GM11168 (cell line): ENCODE measurements around the gene ANGPTL3.
"Not testable (repeated sequence)": the region's sequence is repeated elsewhere in the genome, so short reads cannot be mapped to it uniquely, and the experiment has no call there.

Source experiments
- in situ Hi-C: fragments of 300-500 bp; cut with MboI; formaldehyde crosslinking; loops from one replicate; pipeline ENCODE4 v1.12.0; 2022; ENCODE audit warnings: low sequenced_read_pairs; ENCODE audit not compliant: unreplicated experiment

ANGPTL3 gene

GRCh38 chr1:62597281-62597680 lies at the start of gene ANGPTL3:
ANGPTL3 (plus strand) TSS chr1:62597520; CDS start chr1:62597567, 47 bp downstream.
- in situ Hi-C loops = no loop called here

DNA sequence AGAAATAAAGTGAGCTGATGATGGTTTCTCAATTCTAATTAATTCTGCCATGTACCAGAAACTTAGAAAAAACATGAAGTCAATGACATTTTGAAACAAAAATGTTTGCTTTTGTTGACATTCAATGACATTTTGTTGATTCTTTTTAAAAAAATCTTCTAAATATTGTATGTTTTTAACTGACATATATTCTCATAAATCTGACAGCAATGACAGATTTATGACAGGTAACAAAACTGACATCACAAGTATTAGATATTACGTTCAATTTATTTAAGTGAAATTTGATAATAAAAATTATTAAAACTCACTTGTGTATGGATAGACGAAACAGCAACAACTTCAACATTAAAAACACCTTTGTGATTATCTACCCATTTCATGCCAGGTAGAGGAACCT lies 36.0 kb upstream of the ANGPTL3 start:
- in situ Hi-C loops = no loop called here

- in situ Hi-C loops = not testable (repeated sequence)
Measured at GRCh38 chr1:62567182-62567581, 30.1 kb upstream of the ANGPTL3 start.

GRCh38 chr1:62567926-62568325 lies 29.4 kb upstream of the ANGPTL3 start:
- in situ Hi-C loops = not testable (repeated sequence)

GRCh38 chr1:62571517-62571916 lies 25.8 kb upstream of the ANGPTL3 start:
- in situ Hi-C loops = not testable (repeated sequence)

- in situ Hi-C loops = no loop called here
Measured at GRCh38 chr1:62572476-62572875, 24.8 kb upstream of the ANGPTL3 start.

DNA sequence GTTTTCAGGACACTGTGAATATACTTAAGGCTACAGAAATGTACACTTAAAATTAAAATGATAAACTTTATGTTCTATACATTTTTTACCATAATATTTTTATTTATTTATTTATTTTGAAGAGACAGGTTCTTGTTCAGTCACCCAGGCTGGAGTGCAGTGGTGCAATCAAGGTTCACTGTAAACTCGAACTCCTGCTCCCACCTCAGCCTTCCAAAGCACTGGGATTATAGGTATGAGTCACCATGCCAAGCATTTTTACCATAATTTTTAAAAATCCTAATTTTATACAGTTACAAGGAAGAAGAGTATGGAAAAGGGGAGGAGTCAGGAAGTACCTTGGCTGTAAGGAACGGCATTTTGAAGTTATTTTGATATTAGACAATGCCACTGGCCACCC lies 23.6 kb upstream of the ANGPTL3 start:
- in situ Hi-C loops = no loop called here

DNA sequence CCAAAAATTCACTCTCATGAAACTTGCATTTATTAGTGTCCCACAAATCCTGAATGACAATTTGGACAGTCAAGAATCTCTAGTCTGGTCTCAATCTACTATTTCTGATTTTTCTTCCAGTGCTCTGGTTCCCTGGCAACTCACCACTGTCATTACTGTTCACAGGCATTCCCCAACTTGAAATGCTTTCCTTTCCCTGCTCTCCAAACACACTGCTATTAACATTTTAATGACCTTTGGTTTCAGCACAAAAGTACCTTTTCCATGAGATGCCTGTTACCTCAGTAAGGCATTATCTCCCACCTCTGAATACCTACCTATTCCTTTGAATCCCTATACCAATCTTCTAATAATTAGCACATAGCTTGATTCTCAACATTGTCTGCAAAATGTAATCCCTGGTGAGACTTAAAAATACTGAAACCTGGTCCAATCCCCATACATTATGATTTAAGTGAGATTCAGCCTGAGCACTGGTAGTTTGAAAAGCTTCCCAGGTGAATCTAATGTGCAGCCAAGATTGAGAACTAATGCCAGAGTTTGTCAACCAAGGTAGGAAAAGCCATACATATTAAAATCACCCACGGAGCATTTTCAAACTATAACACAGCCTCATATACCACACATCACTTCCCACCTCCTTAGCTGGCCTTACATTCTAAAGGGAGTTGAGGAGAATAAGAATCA lies 11.7 kb upstream of the ANGPTL3 start:
- in situ Hi-C loops = no loop called here

DNA sequence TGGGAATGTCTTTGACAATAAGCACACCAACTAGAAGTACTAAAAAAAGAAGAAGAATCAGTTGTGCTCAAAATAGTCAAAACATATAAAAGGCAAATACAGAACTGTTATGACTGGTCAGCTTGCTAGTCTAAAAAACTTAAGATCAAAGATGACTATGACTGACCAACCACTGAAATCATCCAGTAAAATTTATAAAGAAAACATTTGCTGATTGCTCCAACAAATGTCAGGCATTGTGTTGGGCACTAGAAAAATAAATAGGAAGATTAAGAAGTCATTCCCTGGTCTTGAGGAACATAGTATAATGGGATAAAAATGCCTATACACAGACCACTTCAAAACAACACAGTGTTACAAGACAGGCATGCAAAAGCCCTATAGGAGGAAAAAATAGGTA lies 9.3 kb upstream of the ANGPTL3 start:
- in situ Hi-C loops = no loop called here

GRCh38 chr1:62589321-62589720 lies 8.0 kb upstream of the ANGPTL3 start:
- in situ Hi-C loops = no loop called here

- in situ Hi-C loops = no loop called here
Measured at GRCh38 chr1:62590255-62590969, 6.9 kb upstream of the ANGPTL3 start.

- in situ Hi-C loops = no loop called here
Measured at GRCh38 chr1:62590970-62591368, 6.4 kb upstream of the ANGPTL3 start.

GRCh38 chr1:62593825-62594394 lies 3.4 kb upstream of the ANGPTL3 start:
- in situ Hi-C loops = no loop called here

DNA sequence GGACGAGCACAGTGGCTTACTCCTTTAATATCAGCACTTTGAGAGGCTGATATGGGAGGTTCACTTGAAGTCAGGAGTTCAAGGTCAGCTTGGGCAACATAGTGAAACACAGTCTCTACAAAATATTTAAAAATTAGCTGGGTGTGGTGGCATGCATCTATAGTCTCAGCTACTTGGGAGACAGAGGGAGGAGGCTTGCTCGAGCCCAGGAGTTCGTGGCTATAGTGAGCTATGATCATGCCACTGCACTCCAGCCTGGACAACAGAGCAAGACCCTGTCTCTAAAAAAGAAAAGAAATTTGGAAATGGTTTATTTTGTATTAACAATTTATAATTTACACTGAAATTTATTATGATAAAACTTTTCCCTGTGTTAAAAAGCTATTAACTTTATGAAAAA lies 1.7 kb upstream of the ANGPTL3 start:
- in situ Hi-C loops = no loop called here

DNA sequence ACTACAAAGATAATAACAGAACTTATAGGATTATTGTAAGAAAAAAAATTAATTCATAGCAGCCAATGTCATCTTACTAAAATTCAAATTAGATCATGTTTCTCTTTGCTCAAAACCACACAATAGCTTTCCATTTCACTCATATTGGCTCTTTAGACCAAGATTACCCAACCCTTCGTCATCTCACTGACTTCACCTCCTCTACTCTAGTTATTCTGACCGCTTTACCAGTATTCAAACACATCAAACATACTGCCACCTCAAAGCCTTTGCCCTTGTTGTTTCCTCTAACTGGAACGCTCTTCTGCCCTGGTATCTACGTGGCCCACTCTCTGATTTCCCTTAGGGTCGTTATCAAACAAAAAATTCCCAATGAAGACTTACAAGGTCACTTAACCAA lies 1.7 kb downstream of the ANGPTL3 start:
- in situ Hi-C loops = no loop called here

GRCh38 chr1:62601457-62601856 lies 4.1 kb downstream of the ANGPTL3 start:
- in situ Hi-C loops = no loop called here

GRCh38 chr1:62608905-62609304 lies 11.6 kb downstream of the ANGPTL3 start:
- in situ Hi-C loops = no loop called here

DNA sequence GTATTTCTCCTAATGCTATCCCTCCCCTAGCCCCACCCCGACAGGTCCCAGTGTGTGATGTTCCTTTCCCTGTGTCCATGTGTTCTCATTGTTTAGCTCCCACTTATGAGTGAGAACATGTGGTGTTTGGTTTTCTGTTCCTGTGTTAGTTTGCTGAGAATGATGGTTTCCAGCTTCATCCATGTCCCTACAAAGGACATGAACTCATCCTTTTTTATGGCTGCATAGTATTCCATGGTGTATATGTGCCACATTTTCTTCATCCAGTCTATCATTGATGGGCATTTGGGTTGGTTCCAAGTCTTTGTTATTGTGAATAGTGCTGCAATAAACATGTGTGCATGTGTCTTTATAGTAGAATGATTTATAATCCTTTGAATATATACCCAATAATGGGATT lies 13.3 kb downstream of the ANGPTL3 start:
- in situ Hi-C loops = not testable (repeated sequence)

- in situ Hi-C loops = no loop called here
Measured at GRCh38 chr1:62612770-62613169, 15.4 kb downstream of the ANGPTL3 start.

DNA sequence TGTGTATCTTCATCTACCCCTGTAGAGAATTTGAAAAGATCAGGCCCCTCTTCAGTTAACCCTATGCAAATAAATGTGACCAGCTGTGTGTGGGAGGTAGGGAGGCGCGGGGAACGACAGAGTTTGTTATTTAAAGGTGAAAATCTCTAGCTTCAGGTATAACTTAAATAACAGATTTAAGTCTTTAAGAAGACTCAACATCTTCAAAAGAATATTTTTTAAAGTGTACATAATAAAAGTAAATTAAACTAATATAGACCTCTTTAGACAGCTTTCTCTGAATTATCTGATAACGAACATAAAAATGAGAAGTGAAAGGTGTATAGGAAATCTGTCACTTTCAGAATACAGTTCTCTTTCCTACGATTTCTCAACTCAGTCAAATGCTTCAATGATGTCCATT lies 16.0 kb downstream of the ANGPTL3 start:
- in situ Hi-C loops = no loop called here

DNA sequence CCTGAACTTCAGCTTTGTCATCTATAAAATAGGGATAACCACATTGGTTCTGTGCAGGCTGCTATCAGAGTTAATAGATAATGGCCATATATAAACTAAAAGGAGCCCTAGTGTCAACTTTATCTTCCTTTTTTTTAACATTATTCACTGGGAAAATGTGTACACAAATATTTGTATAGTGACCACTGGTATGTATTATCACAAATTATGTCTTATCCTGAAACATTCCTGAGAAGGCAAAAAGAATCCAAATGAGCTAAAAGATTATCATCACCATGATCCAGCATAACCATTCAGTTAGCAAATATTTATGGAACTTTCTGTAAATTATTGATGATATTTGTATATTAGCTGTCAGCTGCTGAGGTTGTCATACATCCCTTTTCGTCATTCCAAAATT lies 16.6 kb downstream of the ANGPTL3 start:
- in situ Hi-C loops = no loop called here

DNA sequence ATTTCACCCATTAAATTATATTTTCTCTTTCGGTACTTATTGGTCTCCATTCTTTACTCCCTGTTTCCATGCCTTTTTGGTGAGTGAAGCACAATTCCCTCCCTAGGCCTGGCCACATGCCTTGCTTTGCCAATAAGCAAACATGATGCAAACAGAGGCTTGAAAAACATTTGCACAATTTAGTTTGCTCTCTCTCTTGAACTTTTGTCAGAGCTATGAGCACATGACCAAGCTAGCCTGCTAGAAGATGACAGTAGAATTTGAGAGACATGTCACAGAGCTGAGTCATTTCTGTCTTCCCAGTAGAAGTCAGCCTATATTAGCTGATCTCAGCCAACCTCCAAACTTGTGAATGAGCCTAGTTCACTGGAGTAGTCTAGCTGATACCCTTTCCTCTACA lies 24.6 kb downstream of the ANGPTL3 start:
- in situ Hi-C loops = no loop called here
